Measurements from ENCODE around the gene AURKAIP1. TPM values are rescaled to one million over a fixed set of nuclear protein-coding genes. Genes with fewer than 3 reads are reported as not detected.
A peak's percentile ranks its signal among the peaks of the same experiment; 100 is the strongest.

The AURKAIP1 gene
- total and polyA plus RNA-seq, 2 of the 13 experiments (the other 11 are each of a cell fraction or from before 2014, with no cell fraction given): 69.5 to 175 TPM

DNA sequence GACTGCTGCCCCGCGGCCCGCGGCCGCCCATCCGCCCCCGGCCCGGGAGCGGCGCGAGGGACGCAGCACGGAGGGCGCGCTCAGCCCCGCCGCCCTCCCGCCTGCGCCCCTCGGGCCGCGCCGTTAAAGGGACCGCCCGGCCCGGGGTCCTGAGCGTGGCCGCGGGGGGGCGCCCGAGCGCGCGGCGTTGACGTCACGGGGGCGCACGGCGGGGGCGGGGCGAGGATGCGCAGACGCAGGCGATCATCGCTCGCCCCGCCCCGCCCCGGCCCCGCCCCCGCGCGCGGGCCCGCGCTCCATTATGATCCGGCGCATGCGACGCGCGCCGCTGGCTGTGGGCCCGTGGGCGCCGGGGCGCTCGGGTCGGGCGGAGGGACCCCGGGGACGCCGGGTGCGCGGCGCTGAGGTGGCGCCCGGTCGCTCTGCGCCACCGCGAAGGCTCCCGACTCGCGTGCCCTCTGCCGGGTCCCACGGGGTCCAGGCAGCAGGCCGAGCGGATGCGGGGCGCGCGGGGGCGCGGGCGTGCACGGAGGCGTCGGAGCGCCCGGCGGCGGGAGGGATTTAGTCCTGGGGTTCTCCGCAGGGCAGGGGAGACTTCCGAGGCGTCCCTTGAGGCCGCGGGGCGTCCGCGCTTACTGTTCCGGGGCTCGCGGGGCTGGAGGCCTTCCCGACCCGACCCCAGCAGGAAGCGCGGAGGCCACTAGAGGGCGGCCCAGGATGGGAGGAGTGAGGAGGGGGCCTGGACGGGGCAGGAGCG, 25.6 kb downstream of the AURKAIP1 start, which contains the start of gene DVL1 (continued):
- TF ChIP-seq, protein P1, sequence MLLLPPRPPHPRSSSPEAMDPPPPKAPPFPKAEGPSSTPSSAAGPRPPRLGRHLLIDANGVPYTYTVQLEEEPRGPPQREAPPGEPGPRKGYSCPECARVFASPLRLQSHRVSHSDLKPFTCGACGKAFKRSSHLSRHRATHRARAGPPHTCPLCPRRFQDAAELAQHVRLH (CRISPR knock-in tag; IDR thresholded peaks at IDR 0.05; ENCODE audit: borderline replicate concordance, low read depth): no peak
- TF ChIP-seq SP4 (CRISPR knock-in tag; IDR thresholded peaks at IDR 0.05): peak; percentile 35; the same call in 1 of the 2 replicates
- no peak for TF ChIP-seq KAT2B (IDR thresholded peaks at IDR 0.05; ENCODE audit: borderline replicate concordance, low read depth, low read length)
- TF ChIP-seq, protein P2, sequence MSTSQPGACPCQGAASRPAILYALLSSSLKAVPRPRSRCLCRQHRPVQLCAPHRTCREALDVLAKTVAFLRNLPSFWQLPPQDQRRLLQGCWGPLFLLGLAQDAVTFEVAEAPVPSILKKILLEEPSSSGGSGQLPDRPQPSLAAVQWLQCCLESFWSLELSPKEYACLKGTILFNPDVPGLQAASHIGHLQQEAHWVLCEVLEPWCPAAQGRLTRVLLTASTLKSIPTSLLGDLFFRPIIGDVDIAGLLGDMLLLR (CRISPR knock-in tag; IDR thresholded peaks at IDR 0.05): 0 out of 2 replicates have a peak, but pooled peaks have one; percentile 28
- no peak for TF ChIP-seq ZFP36 (IDR thresholded peaks at IDR 0.05; ENCODE audit: borderline replicate concordance, low read depth, low read length, partially characterized antibody)
- TF ChIP-seq, protein P3, sequence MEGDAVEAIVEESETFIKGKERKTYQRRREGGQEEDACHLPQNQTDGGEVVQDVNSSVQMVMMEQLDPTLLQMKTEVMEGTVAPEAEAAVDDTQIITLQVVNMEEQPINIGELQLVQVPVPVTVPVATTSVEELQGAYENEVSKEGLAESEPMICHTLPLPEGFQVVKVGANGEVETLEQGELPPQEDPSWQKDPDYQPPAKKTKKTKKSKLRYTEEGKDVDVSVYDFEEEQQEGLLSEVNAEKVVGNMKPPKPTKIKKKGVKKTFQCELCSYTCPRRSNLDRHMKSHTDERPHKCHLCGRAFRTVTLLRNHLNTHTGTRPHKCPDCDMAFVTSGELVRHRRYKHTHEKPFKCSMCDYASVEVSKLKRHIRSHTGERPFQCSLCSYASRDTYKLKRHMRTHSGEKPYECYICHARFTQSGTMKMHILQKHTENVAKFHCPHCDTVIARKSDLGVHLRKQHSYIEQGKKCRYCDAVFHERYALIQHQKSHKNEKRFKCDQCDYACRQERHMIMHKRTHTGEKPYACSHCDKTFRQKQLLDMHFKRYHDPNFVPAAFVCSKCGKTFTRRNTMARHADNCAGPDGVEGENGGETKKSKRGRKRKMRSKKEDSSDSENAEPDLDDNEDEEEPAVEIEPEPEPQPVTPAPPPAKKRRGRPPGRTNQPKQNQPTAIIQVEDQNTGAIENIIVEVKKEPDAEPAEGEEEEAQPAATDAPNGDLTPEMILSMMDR (CRISPR knock-in tag; IDR thresholded peaks at IDR 0.05): peak; percentile 78
- TF ChIP-seq NR2F6 (IDR thresholded peaks at IDR 0.05): no peak
- 0 out of 2 replicates have a peak, but pooled peaks have one; percentile 3 for TF ChIP-seq NR2F6 (CRISPR knock-in tag; IDR thresholded peaks at IDR 0.05)
- TF ChIP-seq, protein P4, sequence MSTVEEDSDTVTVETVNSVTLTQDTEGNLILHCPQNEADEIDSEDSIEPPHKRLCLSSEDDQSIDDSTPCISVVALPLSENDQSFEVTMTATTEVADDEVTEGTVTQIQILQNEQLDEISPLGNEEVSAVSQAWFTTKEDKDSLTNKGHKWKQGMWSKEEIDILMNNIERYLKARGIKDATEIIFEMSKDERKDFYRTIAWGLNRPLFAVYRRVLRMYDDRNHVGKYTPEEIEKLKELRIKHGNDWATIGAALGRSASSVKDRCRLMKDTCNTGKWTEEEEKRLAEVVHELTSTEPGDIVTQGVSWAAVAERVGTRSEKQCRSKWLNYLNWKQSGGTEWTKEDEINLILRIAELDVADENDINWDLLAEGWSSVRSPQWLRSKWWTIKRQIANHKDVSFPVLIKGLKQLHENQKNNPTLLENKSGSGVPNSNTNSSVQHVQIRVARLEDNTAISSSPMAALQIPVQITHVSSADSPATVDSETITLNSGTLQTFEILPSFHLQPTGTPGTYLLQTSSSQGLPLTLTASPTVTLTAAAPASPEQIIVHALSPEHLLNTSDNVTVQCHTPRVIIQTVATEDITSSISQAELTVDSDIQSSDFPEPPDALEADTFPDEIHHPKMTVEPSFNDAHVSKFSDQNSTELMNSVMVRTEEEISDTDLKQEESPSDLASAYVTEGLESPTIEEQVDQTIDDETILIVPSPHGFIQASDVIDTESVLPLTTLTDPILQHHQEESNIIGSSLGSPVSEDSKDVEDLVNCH (CRISPR knock-in tag; IDR thresholded peaks at IDR 0.05): no peak
- TF ChIP-seq RELA (CRISPR knock-in tag; IDR thresholded peaks at IDR 0.05): no peak
- TF ChIP-seq ZSCAN9 (CRISPR knock-in tag; IDR thresholded peaks at IDR 0.05; ENCODE audit: borderline replicate concordance): no peak
- no peak for TF ChIP-seq SRSF4 (IDR thresholded peaks at IDR 0.05; ENCODE audit: low read depth, low read length, poor library complexity, severe bottlenecking)
- TF ChIP-seq, protein P5, sequence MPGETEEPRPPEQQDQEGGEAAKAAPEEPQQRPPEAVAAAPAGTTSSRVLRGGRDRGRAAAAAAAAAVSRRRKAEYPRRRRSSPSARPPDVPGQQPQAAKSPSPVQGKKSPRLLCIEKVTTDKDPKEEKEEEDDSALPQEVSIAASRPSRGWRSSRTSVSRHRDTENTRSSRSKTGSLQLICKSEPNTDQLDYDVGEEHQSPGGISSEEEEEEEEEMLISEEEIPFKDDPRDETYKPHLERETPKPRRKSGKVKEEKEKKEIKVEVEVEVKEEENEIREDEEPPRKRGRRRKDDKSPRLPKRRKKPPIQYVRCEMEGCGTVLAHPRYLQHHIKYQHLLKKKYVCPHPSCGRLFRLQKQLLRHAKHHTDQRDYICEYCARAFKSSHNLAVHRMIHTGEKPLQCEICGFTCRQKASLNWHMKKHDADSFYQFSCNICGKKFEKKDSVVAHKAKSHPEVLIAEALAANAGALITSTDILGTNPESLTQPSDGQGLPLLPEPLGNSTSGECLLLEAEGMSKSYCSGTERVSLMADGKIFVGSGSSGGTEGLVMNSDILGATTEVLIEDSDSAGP (CRISPR knock-in tag; IDR thresholded peaks at IDR 0.05; ENCODE audit: borderline replicate concordance): no peak; the same call in 1 of the 2 replicates
- no peak for TF ChIP-seq ZNF792 (CRISPR knock-in tag; IDR thresholded peaks at IDR 0.05)
- TF ChIP-seq ZFP1 (CRISPR knock-in tag; IDR thresholded peaks at IDR 0.05): no peak
- TF ChIP-seq ARNT2 (CRISPR knock-in tag; IDR thresholded peaks at IDR 0.05; ENCODE audit: low read depth): no peak
- TF ChIP-seq ZNF451 (CRISPR knock-in tag; IDR thresholded peaks at IDR 0.05): no peak
- TF ChIP-seq, protein P6, sequence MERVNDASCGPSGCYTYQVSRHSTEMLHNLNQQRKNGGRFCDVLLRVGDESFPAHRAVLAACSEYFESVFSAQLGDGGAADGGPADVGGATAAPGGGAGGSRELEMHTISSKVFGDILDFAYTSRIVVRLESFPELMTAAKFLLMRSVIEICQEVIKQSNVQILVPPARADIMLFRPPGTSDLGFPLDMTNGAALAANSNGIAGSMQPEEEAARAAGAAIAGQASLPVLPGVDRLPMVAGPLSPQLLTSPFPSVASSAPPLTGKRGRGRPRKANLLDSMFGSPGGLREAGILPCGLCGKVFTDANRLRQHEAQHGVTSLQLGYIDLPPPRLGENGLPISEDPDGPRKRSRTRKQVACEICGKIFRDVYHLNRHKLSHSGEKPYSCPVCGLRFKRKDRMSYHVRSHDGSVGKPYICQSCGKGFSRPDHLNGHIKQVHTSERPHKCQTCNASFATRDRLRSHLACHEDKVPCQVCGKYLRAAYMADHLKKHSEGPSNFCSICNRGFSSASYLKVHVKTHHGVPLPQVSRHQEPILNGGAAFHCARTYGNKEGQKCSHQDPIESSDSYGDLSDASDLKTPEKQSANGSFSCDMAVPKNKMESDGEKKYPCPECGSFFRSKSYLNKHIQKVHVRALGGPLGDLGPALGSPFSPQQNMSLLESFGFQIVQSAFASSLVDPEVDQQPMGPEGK (CRISPR knock-in tag; IDR thresholded peaks at IDR 0.05): peak; percentile 80
- TF ChIP-seq EED (CRISPR knock-in tag; IDR thresholded peaks at IDR 0.05): no peak
- TF ChIP-seq, protein P7, sequence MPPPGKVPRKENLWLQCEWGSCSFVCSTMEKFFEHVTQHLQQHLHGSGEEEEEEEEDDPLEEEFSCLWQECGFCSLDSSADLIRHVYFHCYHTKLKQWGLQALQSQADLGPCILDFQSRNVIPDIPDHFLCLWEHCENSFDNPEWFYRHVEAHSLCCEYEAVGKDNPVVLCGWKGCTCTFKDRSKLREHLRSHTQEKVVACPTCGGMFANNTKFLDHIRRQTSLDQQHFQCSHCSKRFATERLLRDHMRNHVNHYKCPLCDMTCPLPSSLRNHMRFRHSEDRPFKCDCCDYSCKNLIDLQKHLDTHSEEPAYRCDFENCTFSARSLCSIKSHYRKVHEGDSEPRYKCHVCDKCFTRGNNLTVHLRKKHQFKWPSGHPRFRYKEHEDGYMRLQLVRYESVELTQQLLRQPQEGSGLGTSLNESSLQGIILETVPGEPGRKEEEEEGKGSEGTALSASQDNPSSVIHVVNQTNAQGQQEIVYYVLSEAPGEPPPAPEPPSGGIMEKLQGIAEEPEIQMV (CRISPR knock-in tag; IDR thresholded peaks at IDR 0.05; ENCODE audit: low read depth): no peak
